ENCODE measurements around the gene GPR15LG. TPM values are rescaled to one million over a fixed set of nuclear protein-coding genes. Genes with fewer than 3 reads are reported as not detected.
"Not testable (repeated sequence)": the region's sequence is repeated elsewhere in the genome, so short reads cannot be mapped to it uniquely, and the experiment has no call there.

The GPR15LG gene
- total RNA-seq, 1 experiment from 2014 or later = not detected

- Histone ChIP-seq H3K4me1 (no peaks in the 10 kb centered on the region), H3K9me3 (replicated peaks) (no peaks in the 10 kb centered on the region), H3K4me3 (no peak overlapping the region), H3K27me3 (no peaks in the 10 kb centered on the region), H3K27ac (no peak overlapping the region), H3K36me3 (no peaks in the 10 kb centered on the region)
- DNase-seq = no peak
These were observed 2.8 kb downstream of the GPR15LG start for GRCh38 chr10:84176351-84176750.

DNA sequence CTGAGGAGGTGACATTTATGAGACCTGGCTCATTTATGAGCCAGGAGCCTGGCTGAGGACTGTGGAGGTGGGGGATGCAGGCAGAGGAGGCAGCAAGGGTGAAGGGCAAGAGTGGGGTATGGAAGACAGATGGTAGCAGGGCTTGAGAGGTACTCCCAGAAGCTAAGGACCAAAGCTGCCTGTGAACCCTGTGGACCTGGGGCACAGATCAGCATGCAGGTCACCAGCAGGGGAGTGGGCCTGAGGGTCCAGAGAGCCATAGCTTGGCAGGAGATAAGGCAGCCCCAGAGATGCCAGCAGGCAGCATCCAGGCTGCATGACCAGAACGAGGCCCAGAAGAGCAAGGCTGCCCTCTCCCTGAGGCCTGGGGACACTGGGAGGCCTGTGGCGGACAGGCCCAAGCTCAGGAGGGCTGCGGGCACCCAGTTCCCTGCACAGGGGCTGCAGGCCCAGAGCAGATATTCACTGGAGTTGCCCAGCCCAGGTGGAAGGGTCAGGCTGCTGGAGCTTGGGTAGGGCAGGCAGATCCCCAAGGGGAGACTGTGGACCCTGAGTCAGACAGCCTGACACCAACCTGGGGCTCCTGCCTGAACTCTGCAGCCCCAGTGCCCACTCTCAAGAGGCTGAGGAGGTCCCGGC lies 3.4 kb downstream of the GPR15LG start:
- Histone ChIP-seq H3K27me3 (no peaks in the 10 kb centered on the region), H3K36me3 (no peaks in the 10 kb centered on the region), H3K27ac (no peak overlapping the region), H3K9me3 (replicated peaks) (no peaks in the 10 kb centered on the region), H3K4me1 (no peaks in the 10 kb centered on the region), H3K4me3 (no peak overlapping the region)
- no peak for DNase-seq

- DNase-seq = no peak
- H3K9me3 ChIP-seq (replicated peaks) = no peaks in the 10 kb centered on the region
- no peak overlapping the region for H3K27ac ChIP-seq
- H3K4me3 ChIP-seq = no peak overlapping the region
- H3K27me3 ChIP-seq = no peaks in the 10 kb centered on the region
- no peaks in the 10 kb centered on the region for H3K4me1 ChIP-seq
- no peaks in the 10 kb centered on the region for H3K36me3 ChIP-seq
These were observed 4.0 kb downstream of the GPR15LG start for GRCh38 chr10:84177541-84178141.

GRCh38 chr10:84178160-84178609 lies 4.6 kb downstream of the GPR15LG start:
- H3K36me3 ChIP-seq = no peaks in the 10 kb centered on the region
- H3K4me1 ChIP-seq = no peaks in the 10 kb centered on the region
- no peaks in the 10 kb centered on the region for H3K9me3 ChIP-seq (replicated peaks)
- no peak for DNase-seq
- no peak overlapping the region for H3K27ac ChIP-seq
- H3K4me3 ChIP-seq = no peak overlapping the region
- H3K27me3 ChIP-seq = no peaks in the 10 kb centered on the region

- Histone ChIP-seq H3K9me3 (replicated peaks) (no peaks in the 10 kb centered on the region), H3K27ac (no peak overlapping the region), H3K4me1 (no peaks in the 10 kb centered on the region), H3K27me3 (no peaks in the 10 kb centered on the region), H3K36me3 (no peaks in the 10 kb centered on the region), H3K4me3 (no peak overlapping the region)
- DNase-seq = no peak
These were observed 5.6 kb downstream of the GPR15LG start for GRCh38 chr10:84179059-84179710.

- not testable (repeated sequence) for H3K27ac ChIP-seq; H3K27me3 ChIP-seq; H3K9me3 ChIP-seq (replicated peaks); H3K4me3 ChIP-seq; H3K36me3 ChIP-seq; DNase-seq; H3K4me1 ChIP-seq
These were observed 6.8 kb downstream of the GPR15LG start for GRCh38 chr10:84180386-84180785.

- DNase-seq = no peak
- H3K4me1 ChIP-seq = no peaks in the 10 kb centered on the region
These were observed 8.0 kb downstream of the GPR15LG start for GRCh38 chr10:84181631-84182030.

DNA sequence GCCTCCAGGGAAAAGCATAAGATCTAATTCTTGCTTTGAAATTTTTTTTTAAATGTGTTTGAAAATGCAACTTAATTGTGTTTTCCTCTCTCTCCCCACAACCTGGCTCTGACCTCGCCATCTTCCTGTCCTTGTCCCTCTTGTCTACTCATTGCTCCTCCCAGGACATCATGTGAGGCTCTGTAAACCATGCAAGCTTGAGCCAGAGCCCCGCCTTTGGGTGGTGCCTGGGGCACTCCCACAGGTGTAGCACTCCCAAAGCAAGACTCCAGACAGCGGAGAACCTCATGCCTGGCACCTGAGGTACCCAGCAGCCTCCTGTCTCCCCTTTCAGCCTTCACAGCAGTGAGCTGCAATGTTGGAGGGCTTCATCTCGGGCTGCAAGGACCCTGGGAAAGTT lies 10.9 kb downstream of the GPR15LG start:
- DNase-seq = no peak
- Histone ChIP-seq H3K9me3 (replicated peaks) (no peaks in the 10 kb centered on the region), H3K36me3 (no peaks in the 10 kb centered on the region), H3K27me3 (no peaks in the 10 kb centered on the region), H3K27ac (no peak overlapping the region), H3K4me1 (no peaks in the 10 kb centered on the region), H3K4me3 (no peak overlapping the region)

More at GRCh38 chr10:84181631-84182030, 8.0 kb downstream of the GPR15LG start:
- Histone ChIP-seq H3K27ac (no peak overlapping the region), H3K36me3 (no peaks in the 10 kb centered on the region), H3K9me3 (replicated peaks) (no peaks in the 10 kb centered on the region), H3K4me3 (no peak overlapping the region), H3K27me3 (no peaks in the 10 kb centered on the region)

DNA sequence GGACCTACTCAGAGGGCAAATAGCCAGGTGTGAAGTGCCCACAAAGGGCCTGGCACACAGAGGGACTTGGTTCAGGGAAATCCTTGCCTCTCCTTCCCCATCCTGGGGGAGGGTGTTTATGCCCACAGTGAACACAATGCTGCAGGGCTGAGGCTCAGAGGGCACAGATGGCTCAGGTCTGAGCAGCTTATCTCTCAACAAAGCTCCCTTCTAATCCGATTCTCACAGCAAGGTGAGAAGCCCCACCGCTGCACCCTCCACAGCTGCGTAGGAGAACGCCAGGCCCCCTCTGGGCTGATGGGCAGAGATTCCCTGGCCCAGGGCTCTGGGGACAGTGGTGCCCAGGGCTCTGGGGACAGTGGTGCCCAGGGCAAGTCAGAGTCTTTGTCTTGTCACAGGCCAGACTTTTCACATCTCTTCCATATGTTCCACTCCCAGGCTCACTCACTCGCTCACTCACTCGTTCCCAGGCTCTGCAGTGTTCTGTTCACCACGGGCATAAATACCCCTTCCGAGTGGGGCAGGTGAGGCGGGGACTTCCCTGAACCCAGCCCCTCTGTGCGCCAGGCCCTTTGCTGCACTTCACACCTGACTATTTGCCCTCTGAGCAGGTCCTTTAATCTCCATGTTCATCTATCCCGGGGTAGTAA lies 12.1 kb downstream of the GPR15LG start:
- H3K4me1 ChIP-seq = no peaks in the 10 kb centered on the region
- no peaks in the 10 kb centered on the region for H3K36me3 ChIP-seq
- H3K27ac ChIP-seq = no peak overlapping the region
- no peak overlapping the region for H3K4me3 ChIP-seq
- H3K27me3 ChIP-seq = no peaks in the 10 kb centered on the region
- DNase-seq = no peak
- no peaks in the 10 kb centered on the region for H3K9me3 ChIP-seq (replicated peaks)

- no peak for DNase-seq
- H3K4me3 ChIP-seq = no peak overlapping the region
- no peaks in the 10 kb centered on the region for H3K27me3 ChIP-seq
- H3K9me3 ChIP-seq (replicated peaks) = no peaks in the 10 kb centered on the region
- H3K27ac ChIP-seq = no peak overlapping the region
- H3K4me1 ChIP-seq = no peaks in the 10 kb centered on the region
- no peaks in the 10 kb centered on the region for H3K36me3 ChIP-seq
These were observed 15.2 kb downstream of the GPR15LG start for GRCh38 chr10:84188815-84189214.

- Histone ChIP-seq H3K36me3 (no peaks in the 10 kb centered on the region), H3K4me3 (no peak overlapping the region), H3K4me1 (no peaks in the 10 kb centered on the region), H3K27ac (no peak overlapping the region), H3K9me3 (replicated peaks) (no peaks in the 10 kb centered on the region), H3K27me3 (no peaks in the 10 kb centered on the region)
- no peak for DNase-seq
These were observed 17.0 kb downstream of the GPR15LG start for GRCh38 chr10:84190621-84191020.

GRCh38 chr10:84191106-84191505 lies 17.5 kb downstream of the GPR15LG start:
- Histone ChIP-seq H3K36me3 (no peaks in the 10 kb centered on the region), H3K27me3 (no peaks in the 10 kb centered on the region), H3K9me3 (replicated peaks) (no peaks in the 10 kb centered on the region), H3K4me1 (no peaks in the 10 kb centered on the region), H3K27ac (no peak overlapping the region), H3K4me3 (no peak overlapping the region)
- DNase-seq = no peak

DNA sequence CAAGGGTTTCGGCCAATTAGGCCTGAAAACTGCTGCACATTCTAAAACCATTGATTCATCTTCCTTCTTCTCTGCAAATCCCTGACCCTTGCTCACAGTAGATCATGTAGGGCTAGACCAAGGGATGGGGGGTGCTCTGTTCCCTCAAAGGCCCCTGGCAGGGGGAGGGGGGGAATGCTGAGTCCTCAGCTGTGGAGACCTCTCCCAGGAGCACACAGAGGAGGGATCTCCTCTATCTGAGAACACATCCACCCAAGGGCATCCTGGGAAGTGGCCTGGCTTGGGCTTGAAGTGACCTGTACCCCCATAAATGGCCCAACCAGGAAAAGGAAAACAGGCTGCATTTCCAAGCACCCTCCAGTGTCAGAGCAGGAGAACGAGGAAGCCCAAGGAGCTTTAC lies 19.7 kb downstream of the GPR15LG start:
- Histone ChIP-seq H3K9me3 (replicated peaks) (no peaks in the 10 kb centered on the region), H3K27ac (no peak overlapping the region), H3K4me3 (no peak overlapping the region), H3K36me3 (no peaks in the 10 kb centered on the region), H3K27me3 (no peaks in the 10 kb centered on the region), H3K4me1 (no peaks in the 10 kb centered on the region)
- no peak for DNase-seq

DNA sequence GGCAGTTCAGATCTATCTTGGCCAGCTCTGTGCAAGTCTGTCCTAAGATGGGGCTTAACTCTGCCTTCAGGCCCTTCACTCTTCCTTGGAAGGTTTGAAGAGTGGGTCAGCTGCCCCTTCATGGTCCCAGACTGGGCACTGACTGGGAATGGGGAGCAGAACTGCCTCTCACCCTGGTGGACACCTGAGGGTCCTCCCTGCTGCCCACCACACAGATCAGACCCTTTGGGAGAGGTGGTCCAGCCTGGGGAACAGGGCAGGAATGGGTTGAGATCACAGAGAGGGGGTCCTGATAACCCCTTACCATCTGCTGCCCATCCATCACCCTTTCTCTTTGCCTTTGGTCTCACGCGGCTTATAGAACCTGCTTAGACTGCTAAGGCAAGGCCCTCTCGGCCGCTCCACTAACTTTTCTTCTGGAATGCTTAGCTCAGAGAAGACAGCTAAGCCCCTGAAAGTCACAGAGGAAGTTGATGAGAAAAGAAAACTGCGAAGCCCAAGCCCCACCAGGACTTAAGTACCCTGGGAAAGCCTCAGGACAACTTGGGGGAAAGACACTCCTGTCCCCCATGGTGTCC lies 20.3 kb downstream of the GPR15LG start:
- Histone ChIP-seq H3K4me3 (no peak overlapping the region), H3K36me3 (no peaks in the 10 kb centered on the region), H3K4me1 (no peaks in the 10 kb centered on the region), H3K9me3 (replicated peaks) (no peaks in the 10 kb centered on the region), H3K27me3 (no peaks in the 10 kb centered on the region), H3K27ac (no peak overlapping the region)
- no peak for DNase-seq
